GM21515 (cell line): ENCODE data around the gene SLC27A4.

Source experiments
- ATAC-seq: cut with Tn5 transposase; IDR thresholded peaks from one replicate; pipeline ENCODE4 v1.9.1; 2021; ENCODE audit not compliant: unreplicated experiment

SLC27A4 gene

DNA sequence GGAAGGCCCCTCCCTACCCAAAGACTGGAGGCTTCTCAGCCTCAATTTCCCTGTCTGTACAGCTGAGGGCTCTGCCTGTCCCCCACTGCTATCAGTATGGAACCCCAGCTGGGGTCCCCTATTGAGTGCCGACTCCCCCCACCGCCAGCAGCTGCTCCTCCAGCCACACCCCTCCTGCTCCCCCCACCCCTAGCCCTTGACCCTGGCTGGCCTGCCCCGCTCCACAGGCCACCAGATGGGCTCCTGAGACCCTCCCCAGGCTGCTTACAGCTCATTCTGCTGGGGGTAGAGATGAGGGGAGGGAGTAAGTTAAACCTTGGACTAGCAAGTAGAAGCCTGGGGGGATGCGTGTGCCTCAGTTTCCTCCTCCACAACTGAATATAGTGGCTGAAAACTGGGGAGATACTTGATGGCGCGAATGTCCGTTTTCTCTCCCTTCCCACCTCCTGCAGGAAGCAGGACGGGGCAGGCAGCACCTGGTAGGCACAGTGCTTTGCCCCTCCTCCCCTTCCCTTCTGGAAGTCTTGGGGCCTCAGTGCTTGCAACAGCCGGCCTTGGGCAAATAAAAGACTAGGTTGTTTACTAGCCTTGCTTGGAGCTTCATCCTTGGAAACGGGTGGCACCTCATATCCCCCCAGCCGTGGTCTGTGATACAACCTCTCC, 50.0 kb downstream of the SLC27A4 start:
- ATAC-seq = no peak

DNA sequence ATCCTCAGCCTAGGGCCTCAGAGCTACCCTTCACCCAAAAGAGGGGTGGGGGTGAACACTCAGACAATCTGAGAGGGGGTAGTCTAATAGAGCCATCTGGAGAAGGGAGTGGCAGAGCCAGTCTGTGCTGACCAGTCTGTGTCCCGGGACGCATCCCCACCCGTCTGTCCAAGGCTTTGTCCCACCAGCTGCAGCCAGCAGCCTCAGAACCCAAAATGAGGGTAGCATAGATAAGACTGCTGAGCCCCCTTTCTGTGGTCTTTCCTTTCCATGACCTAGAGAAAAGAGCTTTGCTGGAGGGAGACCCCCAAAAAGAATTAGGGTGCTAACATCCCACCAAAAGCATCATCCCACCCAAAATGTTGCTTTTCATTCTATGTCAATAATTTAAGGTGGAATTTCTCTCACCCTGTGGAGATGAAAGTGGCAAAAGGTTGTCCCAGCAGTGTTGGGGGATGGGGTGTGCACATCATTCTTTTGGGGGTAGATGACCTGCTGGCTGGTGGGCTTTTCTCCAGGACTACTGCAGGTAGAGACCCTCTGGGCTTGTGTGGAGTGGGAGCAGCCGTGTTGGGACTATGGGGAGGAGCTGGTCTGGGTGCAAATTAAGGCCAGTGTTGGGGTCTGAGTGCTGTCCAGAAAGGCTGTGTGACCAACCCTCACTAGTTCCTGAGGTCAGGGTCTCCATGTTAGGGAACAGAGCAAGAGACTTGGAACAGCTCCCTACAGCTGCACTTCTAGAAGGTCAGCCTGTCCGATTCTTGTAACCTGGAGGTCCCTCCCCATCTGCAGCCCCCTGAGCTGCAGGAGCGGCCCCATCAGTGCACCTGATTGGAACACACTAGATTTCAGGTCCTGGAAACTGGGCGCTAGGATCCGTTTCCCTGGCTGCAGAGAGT, 50.7 kb downstream of the SLC27A4 start:
- ATAC-seq = no peak

DNA sequence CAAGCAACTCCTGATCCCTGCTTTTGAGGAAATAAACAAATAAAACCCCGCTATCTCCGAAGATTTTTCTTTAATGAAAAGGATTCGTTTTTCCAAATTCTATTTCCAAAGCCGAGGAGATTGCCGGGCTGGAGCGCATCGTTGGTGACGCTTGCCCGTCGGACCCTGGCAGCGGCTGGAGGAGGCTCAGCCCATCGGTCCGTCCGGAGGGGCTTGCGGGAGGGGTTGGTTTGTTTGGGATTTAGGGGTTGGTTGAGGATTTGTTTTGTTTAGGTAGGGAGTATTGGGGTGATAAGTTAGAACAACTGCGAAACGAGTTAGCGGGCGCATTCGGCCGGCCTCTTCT, 51.6 kb downstream of the SLC27A4 start:
- ATAC-seq = no peak

DNA sequence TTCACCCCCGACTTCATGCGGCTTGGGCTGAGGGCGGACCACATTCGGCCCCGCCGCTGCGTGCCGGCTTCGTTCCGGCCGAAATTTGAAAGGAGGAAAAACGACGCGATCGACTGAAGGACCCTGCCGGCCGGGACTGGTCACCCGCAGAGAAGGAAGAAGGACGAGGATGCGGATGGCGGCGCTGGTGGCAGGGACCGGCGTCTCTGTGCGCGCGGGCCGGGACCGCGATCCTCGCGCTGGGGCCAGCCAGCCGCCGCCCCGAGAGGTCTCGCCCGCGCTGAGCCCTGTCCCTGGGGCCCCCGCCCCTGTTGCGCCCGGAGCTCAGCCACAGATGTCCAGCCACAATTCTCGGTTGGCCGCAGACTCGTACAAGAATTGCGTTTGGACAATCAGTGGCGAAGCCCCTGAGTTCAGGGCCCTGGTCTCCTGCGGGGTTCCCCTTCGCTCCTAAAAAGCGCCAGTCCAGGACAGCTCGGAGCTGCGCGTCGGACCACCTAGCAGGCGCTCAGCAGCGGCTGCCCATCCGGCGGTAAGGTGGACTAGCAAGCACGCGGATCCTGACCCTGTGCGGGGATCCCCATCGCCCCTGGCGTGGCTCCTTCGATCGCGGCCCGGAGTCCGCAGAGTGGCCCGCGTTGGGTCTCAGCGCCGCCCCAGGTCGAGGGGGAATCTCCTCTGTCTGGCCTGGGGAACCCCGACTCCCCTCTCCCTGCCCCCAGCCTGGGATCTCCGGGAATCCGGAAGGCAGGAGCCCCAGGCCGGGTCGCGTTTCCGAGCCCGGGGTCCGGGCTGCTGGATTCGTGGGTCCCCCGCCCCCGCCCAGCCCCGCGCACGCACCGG, 52.2 kb downstream of the SLC27A4 start:
- no peak for ATAC-seq

DNA sequence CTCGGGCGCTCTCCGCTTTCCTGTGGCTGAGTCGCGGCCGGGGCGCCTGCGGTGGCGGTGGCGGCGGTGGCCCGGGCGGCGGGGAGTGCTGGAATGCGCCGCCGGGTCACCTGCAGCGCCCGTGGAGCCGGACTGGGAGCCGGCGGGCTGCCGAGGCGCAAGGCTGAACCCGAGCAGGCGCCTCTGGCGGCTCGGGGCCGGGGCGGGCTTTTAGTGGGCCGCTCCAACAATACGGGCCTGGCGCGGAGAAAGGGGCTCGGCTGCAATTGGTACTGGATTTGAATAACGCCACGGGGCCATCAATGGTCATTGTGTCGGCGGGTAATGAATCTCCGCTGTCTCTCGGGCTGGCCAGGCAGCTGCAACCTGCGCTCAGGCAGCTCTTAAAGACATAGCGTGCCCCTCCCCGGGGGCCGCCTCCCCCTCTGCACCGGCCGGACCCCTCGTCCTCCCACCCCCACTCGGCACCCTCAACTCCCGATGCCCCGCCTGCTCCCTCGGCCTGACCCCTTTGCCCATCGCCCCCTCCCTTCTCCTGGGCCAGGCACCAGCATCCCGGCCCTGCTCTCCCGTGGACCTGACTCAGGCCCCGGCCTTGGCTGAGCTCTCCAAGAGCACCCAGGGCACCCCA, 52.9 kb downstream of the SLC27A4 start:
- ATAC-seq = no peak

DNA sequence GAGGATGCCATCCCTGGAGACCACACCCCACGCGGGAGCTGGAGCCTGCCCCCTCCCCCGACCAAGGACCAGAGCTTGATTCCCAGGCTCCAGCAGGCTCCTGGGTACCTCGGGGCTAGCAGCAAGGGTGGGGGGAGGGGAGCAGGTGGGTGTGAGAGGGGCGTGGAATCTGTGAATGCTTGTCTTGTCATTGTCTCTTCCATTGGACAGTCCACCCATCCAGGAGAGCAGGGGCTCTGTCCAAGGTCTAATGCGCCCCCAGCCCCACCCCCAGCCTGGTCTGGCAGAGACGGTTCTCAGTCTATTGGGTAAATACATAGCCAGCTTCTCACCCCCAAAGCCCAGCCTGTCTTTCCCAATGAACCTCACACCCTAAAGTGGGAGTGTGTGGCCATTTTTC, 53.6 kb downstream of the SLC27A4 start:
- no peak for ATAC-seq

DNA sequence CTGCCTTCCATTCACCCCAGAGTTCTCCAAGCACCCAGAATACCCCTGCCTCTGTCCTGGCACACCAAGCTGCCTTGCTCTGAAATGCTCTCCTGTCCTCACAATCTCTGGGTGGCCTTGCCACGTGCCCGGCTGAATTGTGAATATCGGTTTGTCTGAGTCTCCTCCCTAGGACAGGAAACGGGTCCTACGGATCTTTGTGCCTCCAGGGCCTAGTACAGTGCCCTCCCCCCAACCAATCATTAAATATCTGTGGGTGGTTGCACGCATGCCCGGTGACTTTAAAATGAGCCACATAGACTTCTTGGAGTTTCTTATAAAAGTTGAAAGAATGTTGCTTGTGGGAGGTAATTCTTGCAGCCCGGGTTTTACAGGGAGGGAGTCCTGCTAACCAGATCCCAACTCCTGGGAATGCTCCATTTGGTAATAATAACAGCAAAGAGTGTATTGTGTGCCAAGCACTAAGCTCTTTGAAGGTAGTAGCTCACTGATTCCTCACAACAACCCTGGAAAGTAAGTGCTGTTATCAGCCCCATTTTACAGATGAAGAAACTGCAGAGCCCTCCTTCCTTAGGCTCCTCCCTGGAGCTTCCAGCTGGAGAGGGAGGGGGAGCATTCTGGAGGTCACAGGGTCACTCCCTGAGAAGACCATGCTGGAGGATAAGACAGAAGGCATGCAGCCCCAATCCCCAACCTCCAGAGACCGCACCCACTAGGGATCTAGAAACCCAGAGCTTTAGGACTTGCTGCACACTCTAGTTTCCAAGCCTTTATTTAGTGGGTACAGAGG, 54.2 kb downstream of the SLC27A4 start:
- ATAC-seq = no peak

DNA sequence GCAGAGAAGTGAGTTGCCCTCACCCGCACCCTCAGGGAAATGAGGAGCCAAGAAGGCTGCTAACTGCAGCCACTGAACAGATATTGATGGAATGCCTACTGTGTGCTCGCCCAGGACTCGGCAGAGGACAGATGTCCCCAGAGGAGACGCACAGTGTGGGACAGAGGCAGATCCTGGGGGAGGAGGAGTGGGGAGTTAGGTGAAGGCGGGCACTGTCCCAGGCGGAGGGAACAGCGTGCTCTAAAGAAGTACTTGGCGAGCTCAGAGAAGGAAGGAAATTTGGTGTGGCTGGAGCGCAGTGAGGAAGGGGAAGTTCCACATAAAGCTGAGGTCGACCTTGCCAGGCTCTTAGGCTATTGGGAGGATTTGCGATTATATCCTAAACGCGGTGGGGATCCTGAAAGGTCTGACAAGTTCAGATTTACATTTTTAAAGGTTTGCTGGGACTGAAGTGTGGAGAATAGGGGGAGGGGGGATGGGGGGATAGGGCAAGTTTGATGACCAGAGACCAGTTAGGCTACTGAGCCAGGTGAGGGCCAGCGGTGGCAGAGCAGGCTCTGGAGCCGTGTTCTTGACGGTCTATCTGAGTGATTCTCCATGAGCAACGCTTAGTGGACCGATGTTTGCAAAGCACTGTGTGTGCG, 56.8 kb downstream of the SLC27A4 start:
- ATAC-seq = no peak

DNA sequence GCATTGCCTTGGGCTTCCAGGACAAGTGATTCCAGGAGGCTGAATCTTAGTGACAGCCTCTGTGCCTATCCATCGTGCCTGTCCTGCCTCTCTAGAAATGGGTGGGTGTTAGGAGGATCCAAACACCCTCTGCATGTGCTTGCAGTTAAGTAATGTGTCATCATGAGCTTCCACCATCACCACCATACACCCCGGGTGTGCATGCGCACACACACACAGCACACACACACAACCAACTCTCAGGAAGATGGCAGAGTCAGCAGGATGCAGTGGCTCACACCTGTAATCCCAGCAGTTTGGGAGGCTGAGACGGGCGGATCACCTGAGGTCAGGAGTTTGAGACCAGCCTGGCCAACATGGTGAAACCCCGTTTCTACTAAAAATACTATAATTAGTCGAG, 57.5 kb downstream of the SLC27A4 start:
- ATAC-seq = no peak

DNA sequence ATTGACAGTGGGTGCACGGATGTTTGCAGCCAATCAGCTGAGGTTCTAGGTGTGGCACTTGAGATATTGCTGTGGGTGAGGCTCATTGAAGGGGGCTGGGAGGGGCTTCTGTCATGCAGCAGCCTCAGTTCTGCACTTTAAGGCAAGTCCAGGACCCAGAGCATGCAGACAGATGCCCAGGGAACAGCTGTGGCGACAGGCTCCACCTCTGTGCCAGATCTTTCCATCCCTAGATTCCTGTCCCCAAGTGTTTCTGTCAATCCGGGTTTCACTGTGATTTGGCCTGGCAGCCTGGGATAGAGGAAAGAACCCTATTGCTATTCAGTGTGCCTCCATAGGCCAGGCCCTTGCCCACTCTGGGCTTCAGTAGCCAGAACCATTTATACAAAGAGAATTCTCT, 59.5 kb downstream of the SLC27A4 start:
- no peak for ATAC-seq

DNA sequence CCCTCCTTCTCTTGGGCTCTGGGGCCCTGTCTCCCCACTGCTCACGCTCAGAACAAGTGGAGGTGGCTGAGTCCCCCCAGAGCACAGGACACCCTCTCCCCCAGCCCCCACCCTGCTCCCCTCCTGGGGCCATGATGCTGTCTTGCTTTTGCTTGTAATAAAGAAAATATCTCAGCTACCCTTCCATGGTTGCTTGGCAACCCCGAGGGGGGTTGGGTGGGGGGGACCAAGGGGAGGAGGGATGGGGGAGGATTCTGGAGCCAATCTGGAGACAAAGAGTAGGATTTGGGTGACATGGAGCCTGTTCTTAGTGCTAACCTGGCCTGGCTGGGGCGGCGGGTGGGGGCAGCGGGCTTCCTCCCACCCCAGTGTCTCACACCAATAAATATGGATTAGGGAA, 64.2 kb downstream of the SLC27A4 start:
- no peak for ATAC-seq

DNA sequence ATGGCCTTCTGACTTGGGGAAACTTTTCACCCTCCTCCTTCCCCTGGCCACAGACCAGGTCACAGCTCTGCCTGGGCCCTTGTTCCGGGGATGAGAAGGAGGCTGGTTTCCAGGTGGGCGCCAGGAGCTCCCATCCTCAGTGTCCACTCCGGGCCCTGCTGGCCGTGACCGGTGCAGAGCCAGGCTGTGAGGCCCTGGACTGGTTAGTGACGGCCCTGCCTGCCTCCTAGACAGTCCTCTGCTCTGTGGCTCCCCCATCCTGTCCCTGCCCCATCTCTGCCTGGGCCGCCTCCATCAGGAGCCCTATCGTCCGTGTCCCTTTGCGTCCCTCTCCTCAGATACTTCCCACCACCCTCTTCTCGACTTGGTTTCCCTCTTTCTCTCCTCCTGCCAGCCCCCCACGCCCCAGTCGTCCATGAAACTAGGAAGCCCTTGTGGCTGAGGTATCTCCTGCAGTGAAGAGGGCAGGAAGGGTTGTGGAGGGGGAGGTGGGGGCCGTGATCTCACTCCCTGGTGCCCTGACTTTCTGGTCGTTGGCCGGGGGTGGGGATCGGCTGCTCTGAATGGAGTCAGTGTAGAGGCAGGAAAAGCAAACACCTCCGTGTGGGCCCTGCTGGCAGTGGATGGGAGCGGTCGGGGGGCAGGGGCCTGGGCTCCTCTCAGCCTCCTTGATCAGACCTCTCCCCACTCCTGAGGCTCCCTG, 64.9 kb downstream of the SLC27A4 start:
- no peak for ATAC-seq

DNA sequence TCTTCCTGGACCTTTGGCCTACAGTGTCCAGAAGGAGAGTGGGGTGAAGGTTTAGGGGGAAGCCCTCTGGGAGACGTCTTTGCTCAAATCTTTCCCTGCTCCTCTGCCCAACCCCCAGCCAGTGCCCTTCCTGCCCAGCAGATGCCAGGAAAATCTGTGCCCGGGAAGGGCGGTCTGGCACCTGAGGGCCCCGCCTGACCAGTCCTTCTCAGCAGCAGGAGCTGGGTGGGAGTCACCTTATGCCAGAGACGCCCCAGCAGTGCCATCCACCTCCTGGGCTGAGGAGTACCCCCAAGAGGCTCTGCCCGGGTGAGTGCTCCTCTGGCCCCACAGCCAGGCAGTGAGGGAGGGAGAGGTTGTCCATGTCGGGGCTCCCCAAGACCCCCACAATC, 65.4 kb downstream of the SLC27A4 start:
- ATAC-seq = no peak

DNA sequence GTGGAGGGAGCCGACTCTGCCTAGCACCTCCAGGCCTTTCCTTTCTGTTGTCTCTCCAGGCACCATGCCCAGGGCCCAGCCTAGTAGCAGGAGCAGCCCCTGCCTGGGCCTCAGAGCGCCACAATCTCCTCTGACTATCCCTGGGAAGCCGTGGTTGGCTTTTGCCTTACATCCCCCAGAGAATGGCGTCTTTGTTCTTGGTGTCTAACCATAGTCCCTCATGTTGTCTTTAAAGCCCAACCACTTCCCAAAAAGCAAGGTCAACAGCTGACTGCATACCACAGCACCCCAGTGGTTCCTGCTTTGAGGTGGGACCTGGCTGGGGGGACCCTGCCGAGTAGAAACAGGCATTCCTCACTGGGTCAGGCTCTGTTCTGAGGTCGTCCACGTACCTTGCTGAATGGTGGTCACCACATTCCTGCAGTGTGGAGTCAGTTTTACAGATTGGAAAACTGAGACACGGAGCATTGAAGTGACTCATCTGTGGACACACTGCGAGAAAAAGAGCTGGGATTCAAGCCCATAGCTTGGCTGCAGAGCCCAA, 66.6 kb downstream of the SLC27A4 start:
- no peak for ATAC-seq

DNA sequence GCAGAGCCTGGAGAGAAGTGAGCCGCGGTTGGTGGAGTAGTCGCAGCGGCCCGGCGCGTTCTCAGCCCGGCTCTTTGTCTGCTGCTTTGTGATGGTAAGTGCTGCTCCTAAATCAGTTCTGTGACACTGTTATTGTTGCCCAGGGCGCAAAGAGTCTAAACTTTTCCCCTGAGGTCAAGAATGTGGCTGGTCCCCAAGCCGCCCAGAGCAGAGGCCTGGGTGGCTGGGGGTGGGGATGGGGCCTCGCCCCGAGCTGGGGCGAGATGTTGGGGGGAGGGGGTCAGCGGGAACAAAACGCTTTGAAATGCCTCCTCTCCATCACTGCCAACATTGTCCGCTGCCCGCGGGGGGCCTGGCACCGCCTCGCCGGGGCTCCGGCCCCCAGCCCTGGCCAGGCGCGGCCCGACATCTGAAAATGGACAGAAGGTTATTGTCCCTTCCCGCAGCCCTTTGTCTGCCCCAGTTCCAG, 68.7 kb downstream of the SLC27A4 start:
- ATAC-seq = no peak

DNA sequence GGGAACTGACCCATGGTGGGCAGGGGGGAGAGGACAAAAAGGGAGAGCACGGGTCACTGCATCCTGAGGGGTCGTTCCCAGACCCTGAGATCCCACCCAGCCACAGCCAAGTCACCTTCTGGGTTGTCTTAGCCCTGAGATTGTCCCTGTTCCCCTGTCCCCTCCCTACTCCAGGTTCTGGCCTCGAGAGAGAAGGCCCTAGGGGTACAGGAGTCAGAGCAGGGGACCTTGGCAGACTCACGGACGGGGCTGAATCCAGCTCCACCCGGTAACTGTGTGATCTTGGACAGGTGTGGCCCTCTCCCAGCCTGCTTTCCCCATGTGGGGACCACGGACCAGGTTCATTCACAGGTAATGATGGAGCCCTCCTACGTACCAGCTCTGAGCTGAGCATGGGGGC, 69.1 kb downstream of the SLC27A4 start:
- ATAC-seq = no peak

DNA sequence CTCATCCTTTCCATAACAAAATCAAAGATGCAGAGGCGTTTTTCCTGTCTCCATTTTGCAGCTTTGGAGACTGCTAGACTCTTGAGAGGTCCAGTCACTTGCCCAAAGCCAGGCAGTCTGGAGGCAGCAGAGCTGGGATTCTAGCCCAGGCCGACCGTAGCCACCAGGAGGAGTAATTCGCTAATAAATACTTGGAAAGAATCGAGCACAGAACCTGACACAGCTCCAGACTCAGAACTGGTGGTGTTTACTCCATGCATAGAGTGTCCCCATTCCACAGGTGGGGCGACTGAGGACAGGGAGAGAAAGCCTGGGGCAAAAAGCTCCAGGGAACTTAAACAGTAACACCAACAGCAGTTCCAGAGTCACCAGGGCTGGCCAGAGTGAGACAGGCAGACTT, 69.7 kb downstream of the SLC27A4 start:
- ATAC-seq = no peak
